Suprapubic skin (tissue), 4 donors: Measurements from ENCODE around the gene ADISSP. TPM values are rescaled to one million over a fixed set of nuclear protein-coding genes. Genes with fewer than 3 reads are reported as not detected.

ENCODE experiments used
- DNase-seq, 2 donors: peaks; one replicate each; pipeline ENCODE4 v3.0.0-alpha.2; 2019; ENCODE audit warnings: low spot score in 2 of 2
- H3K27ac ChIP-seq: fragments of 200-600 bp; sonication (generic); one replicate; pipeline ENCODE4 v1.5.1; 2019
- H3K27me3 ChIP-seq: fragments of 200-600 bp; sonication (generic); one replicate; pipeline ENCODE4 v1.5.1; 2019
- H3K36me3 ChIP-seq: fragments of 200-600 bp; sonication (generic); one replicate; pipeline ENCODE4 v1.5.1; 2019
- H3K4me1 ChIP-seq: fragments of 200-600 bp; sonication (generic); one replicate; pipeline ENCODE4 v1.5.1; 2019
- H3K4me3 ChIP-seq: fragments of 200-600 bp; sonication (generic); one replicate; pipeline ENCODE4 v1.5.1; 2019; ENCODE audit warnings: mild to moderate bottlenecking
- H3K9me3 ChIP-seq: fragments of 200-600 bp; sonication (generic); one replicate; pipeline ENCODE4 v1.5.1; 2019
- EP300 ChIP-seq: sonication (generic); formaldehyde crosslinking; IDR thresholded peaks from one replicate; pipeline ENCODE4 v1.6.1; 2017; ENCODE audit warnings: antibody characterized with exemption
- POLR2A ChIP-seq, 2 donors: fragments of 450-650 bp; IDR thresholded peaks; one replicate each; pipeline ENCODE4 v1.6.1; 2017; ENCODE audit warnings: antibody characterized with exemption in 2 of 2, mild to moderate bottlenecking in 2 of 2, moderate library complexity in 2 of 2
- POLR2AphosphoS5 ChIP-seq, 3 donors: sonication (generic); formaldehyde crosslinking; IDR thresholded peaks; one replicate each; pipeline ENCODE4 v1.6.1; 2017; ENCODE audit warnings: antibody characterized with exemption in 3 of 3
- WGBS: methylation state at CpG from one replicate; pipeline ENCODE4 v1.1.5; 2018; 5-methylcytosine and 5-hydroxymethylcytosine counted together
- total RNA-seq, 4 donors: library from RNA; depleted of rRNA; stranded (reverse); fragments of >200 nt; gene quantifications; one replicate each; pipeline ENCODE4 v1.1.0, GENCODE V29; 2016
- TF ChIP-seq, protein P1 (sequence below), 2 donors: fragments of 200-600 bp in 1 of 2; fragments of 450-650 bp in 1 of 2; sonication (generic) in 1 of 2; IDR thresholded peaks; one replicate each; pipeline ENCODE4 v1.5.1; 2016 to 2019; ENCODE audit warnings: antibody characterized with exemption in 2 of 2, mild to moderate bottlenecking in 1 of 2, moderate library complexity in 1 of 2

Gene ADISSP
- total RNA-seq, 4 donors from 2014 or later, result 8.4 to 20.3 (median 18.9) TPM

DNA sequence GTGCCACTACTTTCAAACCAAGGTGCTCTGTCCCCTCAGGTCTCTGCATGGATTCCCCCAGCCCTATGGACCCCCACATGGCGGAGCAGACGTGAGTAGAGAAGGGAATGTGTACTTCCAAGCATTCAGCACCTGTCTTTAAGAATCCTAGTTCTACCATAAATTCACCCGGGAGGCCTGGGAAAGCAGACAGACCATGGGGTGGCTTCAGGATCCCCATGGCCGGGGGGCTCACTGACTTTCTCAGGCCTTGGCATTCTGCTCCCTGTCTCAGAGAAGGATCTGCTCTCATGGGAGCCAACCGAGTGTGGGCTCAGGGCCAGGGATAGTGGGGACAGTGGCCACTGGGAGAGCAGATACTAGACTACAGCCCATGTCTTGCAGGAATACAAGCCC lies 30.8 kb upstream of the ADISSP start:
- TF ChIP-seq EP300 (no peak), POLR2AphosphoS5 (IDR thresholded peaks at IDR 0.05) (no peak)
- peaks cover 74% of the 10 kb centered on the region for H3K4me1 ChIP-seq
- H3K4me3 ChIP-seq, result peak overlapping the region; percentile 65
- no peaks in the 10 kb centered on the region for H3K27me3 ChIP-seq
- peaks cover 35% of the 10 kb centered on the region for H3K36me3 ChIP-seq
- H3K9me3 ChIP-seq, result no peaks in the 10 kb centered on the region
- WGBS, result 58% methylated on average over 5 of the region's 5 CpGs
- H3K27ac ChIP-seq, result no peak overlapping the region
- peak in 1 of 2 donors; percentile 65 for DNase-seq

DNA sequence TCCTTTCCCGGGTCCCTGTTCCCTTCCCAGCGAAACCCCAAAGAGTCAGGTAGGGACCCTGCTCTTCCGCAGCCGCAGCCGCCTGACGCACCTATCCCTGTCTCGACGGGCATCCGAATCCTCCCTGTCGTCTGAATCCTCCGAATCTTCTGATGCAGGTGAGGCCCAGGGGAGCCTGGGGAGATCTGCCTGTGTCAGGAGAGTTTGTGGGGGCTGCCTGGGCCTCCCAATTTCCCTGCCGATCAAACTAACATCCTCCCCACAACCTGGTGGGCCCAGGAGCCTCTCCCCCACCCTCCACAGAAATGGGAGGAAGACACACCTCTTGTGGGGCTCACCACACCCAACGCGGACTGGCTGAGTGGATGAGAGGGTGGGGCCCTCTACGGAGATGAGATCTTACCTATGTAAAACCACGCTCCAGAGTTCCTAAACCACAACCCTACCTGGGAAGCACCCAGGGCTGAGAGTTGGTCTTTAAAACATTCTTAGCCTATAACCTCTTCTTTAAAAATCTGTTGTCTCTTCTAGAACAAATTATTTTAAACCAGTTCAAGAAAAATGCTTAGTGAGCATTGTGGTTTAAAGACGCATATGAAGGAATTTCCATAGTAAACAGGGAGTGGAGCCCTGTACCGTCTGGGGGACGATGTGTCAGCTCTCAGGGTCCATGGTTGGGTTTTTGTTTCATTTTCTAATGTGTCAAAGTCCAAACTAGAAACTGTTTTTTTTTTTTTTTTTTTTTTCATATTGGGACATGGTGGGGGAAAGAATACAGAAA lies 30.2 kb upstream of the ADISSP start:
- H3K27ac ChIP-seq, result peak overlapping the region; percentile 22
- peak overlapping the region; percentile 65 for H3K4me3 ChIP-seq
- no peaks in the 10 kb centered on the region for H3K9me3 ChIP-seq
- TF ChIP-seq, protein P1, sequence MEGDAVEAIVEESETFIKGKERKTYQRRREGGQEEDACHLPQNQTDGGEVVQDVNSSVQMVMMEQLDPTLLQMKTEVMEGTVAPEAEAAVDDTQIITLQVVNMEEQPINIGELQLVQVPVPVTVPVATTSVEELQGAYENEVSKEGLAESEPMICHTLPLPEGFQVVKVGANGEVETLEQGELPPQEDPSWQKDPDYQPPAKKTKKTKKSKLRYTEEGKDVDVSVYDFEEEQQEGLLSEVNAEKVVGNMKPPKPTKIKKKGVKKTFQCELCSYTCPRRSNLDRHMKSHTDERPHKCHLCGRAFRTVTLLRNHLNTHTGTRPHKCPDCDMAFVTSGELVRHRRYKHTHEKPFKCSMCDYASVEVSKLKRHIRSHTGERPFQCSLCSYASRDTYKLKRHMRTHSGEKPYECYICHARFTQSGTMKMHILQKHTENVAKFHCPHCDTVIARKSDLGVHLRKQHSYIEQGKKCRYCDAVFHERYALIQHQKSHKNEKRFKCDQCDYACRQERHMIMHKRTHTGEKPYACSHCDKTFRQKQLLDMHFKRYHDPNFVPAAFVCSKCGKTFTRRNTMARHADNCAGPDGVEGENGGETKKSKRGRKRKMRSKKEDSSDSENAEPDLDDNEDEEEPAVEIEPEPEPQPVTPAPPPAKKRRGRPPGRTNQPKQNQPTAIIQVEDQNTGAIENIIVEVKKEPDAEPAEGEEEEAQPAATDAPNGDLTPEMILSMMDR (IDR thresholded peaks at IDR 0.05), result no peak
- TF ChIP-seq POLR2A (IDR thresholded peaks at IDR 0.05) (no peak), EP300 (no peak)
- DNase-seq, result peak in 1 of 2 donors; percentile 58
- no peaks in the 10 kb centered on the region for H3K27me3 ChIP-seq
- H3K36me3 ChIP-seq, result peaks cover 29% of the 10 kb centered on the region
- peaks cover 72% of the 10 kb centered on the region for H3K4me1 ChIP-seq
- WGBS, result 39% methylated on average over 19 of the region's 19 CpGs

DNA sequence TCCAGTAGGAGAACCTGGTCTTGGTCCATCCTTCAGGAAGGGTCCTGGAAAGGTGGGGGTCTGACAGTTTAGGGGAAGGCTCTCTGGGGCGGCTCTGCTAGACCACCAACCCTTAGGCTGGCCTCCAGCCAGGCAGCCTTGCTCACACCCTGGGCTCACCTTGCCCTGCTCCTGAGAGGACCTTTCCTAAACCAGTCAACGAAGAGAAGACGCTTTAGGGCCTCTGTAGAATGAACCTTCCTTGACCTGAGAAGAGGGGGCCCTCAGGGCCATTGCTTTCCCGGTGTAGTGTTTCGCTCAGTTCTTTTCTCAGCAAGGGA lies 29.6 kb upstream of the ADISSP start:
- Histone ChIP-seq H3K27me3 (no peaks in the 10 kb centered on the region), H3K4me1 (peaks cover 66% of the 10 kb centered on the region), H3K4me3 (peak overlapping the region; percentile 65), H3K9me3 (no peaks in the 10 kb centered on the region), H3K27ac (peak overlapping the region; percentile 22), H3K36me3 (peaks cover 23% of the 10 kb centered on the region)
- DNase-seq, result peak in 1 of 2 donors; percentile 58
- WGBS, result 55% methylated on average over 5 of the region's 5 CpGs
- TF ChIP-seq POLR2AphosphoS5 (IDR thresholded peaks at IDR 0.05), result no peak
- TF ChIP-seq POLR2A (IDR thresholded peaks at IDR 0.05), result no peak
- TF ChIP-seq EP300, result no peak
- TF ChIP-seq, protein P1 (IDR thresholded peaks at IDR 0.05), result no peak

DNA sequence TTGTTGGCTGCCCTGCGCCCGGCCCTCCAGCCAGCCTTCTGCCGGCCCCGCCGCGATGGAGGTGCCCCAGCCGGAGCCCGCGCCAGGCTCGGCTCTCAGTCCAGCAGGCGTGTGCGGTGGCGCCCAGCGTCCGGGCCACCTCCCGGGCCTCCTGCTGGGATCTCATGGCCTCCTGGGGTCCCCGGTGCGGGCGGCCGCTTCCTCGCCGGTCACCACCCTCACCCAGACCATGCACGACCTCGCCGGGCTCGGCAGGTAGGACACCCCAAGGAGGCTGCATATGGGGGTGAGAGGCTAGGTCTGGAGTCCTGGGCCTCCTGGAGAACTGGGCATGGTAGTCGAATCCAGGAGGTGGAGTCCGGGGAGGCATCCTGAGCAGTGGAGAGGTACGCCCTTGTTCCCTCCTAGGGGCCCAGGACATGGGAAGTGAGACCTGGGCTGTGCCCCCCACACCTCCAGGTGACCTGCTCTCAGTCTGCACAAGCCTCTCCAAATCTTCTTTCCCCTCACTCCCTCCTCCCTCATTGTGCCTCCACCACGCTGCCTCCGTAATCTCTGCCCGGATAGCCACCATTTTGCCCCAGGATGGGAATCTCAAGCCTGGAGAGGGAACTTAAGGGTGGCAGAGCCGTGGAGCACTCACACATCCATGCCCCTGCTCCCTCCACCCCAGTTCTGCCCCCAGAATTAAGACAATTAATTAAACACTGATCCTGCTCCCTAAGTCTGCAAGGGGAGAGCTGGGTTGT lies 29.1 kb upstream of the ADISSP start:
- peak in 1 of 2 donors; percentile 71 for DNase-seq
- Histone ChIP-seq H3K4me1 (peaks cover 63% of the 10 kb centered on the region), H3K27me3 (no peaks in the 10 kb centered on the region), H3K4me3 (peak overlapping the region; percentile 65), H3K36me3 (peaks cover 18% of the 10 kb centered on the region), H3K9me3 (no peaks in the 10 kb centered on the region), H3K27ac (peak overlapping the region; percentile 94)
- TF ChIP-seq POLR2AphosphoS5 (IDR thresholded peaks at IDR 0.05) (no peak), POLR2A (IDR thresholded peaks at IDR 0.05) (no peak), EP300 (no peak)
- TF ChIP-seq, protein P1 (IDR thresholded peaks at IDR 0.05), result no peak
- WGBS, result 52% methylated on average over 4 of the region's 33 CpGs

DNA sequence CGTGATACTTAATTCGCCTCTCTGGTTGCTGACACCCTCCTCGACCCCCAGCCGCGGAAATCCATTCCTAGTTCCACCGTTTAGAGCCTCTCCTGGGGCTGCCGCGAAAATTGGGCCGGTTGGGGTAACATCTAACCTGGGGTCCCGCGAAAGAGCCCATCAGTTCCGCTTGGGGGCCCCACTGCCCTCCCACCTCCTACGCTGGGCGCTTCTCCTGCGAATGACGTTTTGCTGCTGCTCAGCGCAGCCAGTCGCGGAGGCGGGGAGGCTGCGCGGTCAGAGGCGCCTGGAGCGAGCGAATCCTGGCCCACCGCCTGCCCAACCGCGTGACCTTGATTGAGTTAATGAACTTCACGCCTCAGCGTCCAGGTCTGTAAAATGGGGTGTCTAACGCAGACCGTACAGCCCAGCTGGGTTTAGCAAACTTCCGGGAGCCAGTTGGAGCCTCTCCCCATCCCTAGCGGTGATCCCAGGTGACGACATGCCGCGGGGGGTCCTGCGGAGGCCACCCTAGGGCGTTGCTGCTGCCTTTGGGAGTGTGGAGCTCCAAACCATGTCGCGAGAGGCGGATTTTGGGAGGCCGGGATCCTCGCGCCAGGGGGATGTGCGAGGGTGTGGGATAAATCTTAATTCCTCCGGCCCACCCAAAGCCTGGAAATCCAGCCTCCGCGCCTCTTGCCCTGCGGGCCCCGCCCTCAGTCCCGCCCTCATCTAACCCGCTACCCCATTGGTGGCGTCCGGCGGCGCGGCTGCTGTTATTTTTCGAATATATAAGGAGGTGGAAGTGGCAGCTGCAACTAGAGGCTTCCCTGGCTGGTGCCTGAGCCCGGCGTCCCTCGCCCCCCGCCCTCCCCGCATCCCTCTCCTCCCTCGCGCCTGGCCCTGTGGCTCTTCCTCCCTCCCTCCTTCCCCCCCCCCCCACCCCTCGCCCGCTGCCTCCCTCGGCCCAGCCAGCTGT lies 28.2 kb upstream of the ADISSP start, which contains the start of gene CDC25B:
Gene CDC25B (plus strand): TSS at position 800 of the 958 bp plus-strand sequence. CDS start 222 bp downstream, outside the sequence.
- H3K9me3 ChIP-seq, result no peaks in the 10 kb centered on the region
- 0% methylated on average over 16 of the region's 69 CpGs for WGBS
- TF ChIP-seq EP300 (no peak), POLR2A (IDR thresholded peaks at IDR 0.05) (peak in 1 of 2 donors; percentile 25), POLR2AphosphoS5 (IDR thresholded peaks at IDR 0.05) (peak in 1 of 3 donors; percentile 79)
- TF ChIP-seq, protein P1 (IDR thresholded peaks at IDR 0.05), result peak; percentile 36 to 54
- peaks cover 11% of the 10 kb centered on the region for H3K36me3 ChIP-seq
- H3K4me1 ChIP-seq, result peaks cover 58% of the 10 kb centered on the region
- no peaks in the 10 kb centered on the region for H3K27me3 ChIP-seq
- DNase-seq, result peak; percentile 97 to 98
- H3K4me3 ChIP-seq, result peak within 1 kb of the TSS; percentile 65
- peak within 1 kb of the TSS; percentile 94 for H3K27ac ChIP-seq
